Midbrain (tissue), 1 donor: ENCODE results near the gene HOXD8.

Source experiments
- DNase-seq: peaks from one replicate; lab custom pipeline; 2025; lab: John Stamatoyannopoulos, UW

HOXD8 gene

DNA sequence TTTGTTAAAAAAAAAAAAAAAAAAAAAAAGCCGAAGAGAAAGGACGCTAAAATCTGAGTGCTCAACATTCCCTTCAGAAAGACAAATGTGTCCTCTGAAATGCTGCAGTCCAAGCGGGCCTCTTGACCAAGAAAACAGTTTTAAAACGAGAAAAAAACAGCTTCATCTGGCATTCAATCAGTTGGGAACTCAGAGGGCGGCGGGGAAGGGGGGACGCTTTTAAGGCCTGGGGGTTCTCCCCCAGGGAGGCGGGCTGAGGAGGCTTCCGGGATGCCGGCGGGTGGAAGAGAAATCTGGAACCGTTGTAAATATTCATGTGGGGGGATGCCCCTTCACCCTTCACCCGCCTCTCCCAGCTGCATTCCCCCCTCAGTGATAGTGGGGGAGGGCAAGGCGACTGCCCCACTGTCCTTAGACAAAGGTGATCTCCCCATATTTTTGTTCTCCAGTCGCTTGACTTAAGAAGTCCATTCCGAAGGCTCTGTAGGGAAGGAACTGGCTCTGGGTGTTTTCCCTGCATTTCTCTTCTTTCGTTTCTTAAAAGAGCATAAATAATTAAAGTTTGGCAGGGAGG lies 25.7 kb upstream of the HOXD8 start:
- no peak for DNase-seq

DNA sequence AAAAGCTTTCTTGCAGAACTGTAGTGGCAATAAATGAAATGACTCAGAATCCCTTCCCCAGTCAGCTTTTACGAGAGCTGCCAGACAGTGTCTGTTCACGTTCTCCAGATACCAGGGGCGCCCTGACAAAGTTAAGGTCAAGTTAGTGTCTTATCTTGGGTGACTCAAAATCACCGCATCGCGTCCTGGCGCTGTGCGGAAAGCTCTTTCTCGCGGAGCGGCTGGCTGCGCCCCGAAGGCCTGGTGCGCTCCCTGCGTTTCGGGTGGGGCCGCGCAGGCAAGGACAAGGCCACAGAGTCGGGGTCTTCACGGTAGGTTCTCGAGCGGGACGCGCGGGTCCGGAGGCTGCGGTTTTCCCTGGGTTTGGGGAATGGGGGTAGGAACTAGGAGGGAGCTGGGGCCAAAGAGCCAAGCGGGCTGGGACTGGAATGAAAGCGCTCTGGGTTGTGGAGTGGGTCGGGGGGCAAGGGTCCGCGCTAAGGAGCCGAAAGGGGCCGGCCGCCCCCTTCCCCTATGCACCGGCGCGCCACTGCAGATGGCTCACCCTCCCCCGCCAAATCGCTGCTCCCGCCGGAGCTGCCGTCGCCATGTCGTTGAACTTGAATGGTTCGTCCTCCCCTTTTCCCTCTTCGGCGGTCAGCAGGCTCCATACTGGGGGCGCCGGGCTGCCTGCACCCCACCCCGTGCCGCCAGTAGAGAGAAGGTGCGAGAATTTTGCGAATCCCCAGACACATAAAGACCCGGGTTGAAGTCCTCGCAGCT lies 25.0 kb upstream of the HOXD8 start:
- DNase-seq, result no peak

DNA sequence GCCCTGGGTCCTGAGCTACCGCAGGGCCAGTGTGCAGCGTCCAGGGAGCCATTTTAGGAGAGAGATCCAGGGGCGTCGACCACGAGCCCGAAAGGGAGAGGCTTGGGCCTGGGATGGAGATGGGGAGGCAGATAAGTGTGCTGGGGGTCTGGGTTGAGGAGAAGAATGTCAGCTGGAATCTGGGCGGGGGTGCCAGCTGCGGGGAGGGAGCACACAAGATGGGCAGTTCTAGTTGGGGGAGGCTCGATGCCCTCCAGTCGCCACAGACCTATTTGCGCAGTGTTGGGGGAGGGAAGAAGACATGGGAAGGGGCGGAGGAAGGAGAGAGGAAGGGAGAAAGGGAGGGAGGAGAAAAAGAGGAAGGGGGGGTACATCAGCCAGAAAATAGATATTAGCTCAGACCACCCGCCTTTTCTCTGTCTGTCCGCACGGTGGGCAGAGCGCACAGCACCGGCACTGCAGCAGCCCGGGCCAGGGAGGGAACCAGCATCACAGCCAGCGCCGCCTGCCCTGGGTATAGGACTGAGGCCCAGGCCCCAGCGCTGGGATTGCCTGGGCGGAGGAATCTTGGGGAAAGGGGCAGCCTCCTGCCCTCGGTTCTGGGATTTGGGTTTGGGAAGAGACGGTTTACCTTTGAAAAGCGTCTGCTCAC lies 24.3 kb upstream of the HOXD8 start:
- DNase-seq, result no peak

DNA sequence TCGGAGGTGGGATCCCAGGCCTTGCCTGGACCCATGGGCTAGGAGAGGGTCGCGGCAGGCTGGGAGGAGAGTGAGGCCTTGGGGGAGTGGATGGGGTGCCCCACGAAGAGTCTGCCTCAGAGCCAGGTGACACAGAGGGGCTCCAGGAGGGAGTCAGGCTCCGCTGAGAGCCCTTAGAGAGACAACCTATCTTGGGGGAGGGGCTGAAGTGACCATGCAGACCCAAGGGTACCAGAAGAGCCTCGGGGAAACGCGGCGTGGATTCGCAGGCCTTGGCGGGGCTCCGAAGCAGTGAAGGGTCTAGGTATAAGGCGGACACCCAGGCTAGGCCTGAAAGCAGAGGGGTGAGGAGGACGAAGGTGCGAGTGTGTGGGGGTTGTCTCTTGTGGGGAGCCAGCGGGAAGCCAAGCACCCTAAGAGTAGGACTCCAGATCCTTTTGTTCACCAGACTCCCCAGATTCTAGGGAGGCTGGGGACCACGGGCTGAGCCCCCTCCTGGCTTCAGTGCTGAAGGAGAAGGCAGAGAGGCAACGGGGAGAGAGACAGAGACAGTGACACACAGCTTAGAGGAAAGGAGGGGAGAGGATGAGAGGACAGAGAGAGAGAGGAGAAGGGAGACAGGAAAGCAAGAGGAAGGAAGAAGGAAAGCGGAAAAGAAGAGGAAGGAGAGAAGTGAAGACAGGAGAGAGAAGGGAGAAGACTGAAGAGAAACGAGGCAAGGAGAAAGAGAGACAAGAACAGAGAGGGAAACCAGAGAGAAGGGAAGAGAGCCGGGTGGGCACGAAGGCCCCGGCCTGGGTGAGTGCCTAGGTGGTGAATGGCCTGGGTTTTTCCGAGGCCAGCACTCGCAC lies 23.6 kb upstream of the HOXD8 start:
- no peak for DNase-seq

DNA sequence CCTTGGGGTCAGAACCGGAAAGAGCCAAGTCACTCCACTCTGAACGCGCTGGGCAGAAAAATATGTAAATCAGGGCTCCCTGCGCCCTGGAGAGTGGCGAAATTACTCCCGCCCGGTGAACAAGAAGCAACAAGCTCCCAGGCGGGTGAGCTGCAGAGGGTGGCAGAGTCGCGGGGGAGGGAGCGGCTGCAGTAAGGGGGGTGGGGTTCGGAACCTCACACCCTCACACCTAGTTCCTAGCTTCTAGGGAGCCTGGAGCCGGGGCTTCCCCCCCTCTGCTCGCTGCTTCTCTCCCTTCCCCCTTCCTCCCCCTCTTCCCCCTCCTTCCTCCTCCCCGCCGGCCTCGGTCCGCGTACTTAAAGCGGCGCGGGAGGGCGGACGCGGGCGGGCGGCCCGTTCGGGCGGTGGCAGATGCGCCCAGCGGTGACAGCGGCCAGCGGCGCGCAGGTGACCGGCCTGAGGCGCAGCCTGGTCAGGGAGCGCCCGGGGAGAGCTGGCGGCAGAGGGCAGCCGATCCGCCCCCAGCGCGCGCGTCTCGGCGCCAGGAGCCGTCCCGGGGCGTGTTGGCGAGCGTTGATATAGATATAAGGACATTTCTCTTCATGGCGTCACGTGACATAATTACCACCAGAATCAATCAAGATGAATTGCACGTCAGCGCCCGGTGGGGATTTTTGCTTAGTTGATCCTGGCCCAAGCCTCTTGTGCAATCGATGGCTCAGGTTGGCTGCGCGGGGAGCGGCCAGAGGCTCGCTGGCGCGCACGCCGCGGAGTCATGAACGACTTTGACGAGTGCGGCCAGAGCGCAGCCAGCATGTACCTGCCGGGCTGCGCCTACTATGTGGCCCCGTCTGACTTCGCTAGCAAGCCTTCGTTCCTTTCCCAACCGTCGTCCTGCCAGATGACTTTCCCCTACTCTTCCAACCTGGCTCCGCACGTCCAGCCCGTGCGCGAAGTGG lies 22.6 kb upstream of the HOXD8 start, which contains the start of gene HOXD11:
Gene HOXD11 (plus strand): TSS at position 700 of the 959 bp plus-strand sequence. CDS start 76 bp downstream, at position 776.
- no peak for DNase-seq

GRCh38 chr2:176107731-176108181 lies 21.7 kb upstream of the HOXD8 start:
- no peak for DNase-seq

- no peak for DNase-seq
Measured at GRCh38 chr2:176109192-176109901, 20.2 kb upstream of the HOXD8 start.

GRCh38 chr2:176109946-176110345 lies 19.6 kb upstream of the HOXD8 start:
- DNase-seq, result no peak

DNA sequence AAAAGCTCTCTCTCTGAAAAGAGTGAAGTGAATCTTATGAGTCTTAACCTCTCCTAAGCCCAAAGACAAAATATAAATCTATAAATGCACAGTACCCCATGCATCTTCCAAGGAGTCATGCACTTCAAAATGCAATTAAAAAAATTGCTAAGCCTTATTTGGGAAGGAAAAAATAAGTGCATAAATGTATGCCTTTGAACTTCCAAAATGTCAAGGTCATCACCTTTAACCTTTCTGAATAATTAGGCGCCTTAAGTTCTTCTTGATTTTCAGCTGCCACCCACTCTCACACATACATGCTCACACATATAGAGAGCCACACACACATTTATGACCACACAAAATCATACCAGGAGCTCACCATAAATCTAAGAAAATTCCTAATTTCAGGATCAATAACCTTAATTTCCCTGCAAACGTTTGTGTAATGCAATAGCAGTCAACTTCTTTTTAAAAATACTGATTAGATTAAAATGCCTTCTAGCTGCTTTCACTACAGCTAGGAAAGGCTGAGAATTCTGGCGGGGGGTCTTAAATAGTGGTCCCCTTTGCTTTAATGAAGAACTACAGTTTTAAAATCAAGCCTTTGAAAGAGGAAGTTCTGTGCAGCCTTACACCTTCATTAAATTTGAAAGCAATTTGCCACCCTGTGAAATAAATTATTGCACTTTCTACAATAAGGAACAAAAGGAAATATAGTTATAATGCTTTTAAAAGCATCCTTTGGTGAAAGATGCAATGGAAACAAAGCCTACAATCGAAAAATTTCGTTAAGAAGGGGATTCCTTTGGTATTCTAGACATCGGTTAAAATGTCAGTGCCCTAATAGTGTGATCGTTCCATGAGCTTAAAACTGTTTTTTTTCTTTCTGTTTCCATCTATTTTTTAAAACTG lies 18.8 kb upstream of the HOXD8 start:
- DNase-seq, result no peak

- DNase-seq, result no peak
Measured at GRCh38 chr2:176111309-176111663, 18.2 kb upstream of the HOXD8 start.

GRCh38 chr2:176111846-176112374 lies 17.6 kb upstream of the HOXD8 start:
- DNase-seq, result no peak

DNA sequence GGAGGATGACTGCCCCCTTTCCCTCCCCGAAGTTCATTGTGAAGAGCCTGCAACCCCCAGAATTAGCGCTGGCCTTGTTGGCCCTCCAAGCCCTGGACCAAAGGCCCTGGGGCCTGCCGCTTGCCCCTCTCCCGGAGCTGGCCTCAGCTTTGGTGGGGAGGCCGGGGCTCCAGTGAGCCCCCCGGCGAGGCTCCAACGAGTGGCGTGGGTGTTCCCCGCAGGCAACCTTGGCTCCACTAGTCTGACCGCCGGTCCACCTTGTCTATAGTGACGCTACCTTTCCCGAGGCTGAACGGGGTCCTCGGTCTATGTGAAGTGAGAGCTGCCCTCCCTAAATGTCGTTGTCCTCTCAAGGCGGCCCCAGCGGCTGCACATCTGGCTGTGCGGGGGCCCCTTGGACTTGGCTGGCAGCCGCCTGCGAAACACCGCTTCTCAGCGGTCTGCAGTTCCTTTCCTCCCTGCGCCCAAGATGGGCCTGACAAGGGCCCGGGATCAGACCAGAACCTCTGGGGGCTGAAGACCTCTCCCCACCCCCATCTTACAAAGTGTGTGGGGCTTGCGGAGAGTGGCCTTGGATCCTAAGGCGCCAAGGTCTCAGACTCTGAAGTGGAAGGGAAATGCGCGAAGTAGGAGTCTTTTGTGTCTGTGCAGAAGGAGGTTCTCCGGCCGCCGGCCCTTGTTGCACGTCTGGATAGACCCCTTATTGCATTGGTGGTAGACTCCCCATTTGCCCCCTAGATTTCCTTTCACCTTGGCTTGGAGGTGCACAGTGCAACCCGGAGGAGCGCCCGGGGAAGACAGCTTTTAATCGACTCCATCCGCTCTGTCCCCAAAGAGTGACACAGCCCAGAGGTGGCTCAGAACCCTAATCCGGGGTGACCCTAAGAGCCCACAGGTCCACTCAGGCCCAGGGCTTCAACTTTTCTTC lies 16.9 kb upstream of the HOXD8 start:
- no peak for DNase-seq

DNA sequence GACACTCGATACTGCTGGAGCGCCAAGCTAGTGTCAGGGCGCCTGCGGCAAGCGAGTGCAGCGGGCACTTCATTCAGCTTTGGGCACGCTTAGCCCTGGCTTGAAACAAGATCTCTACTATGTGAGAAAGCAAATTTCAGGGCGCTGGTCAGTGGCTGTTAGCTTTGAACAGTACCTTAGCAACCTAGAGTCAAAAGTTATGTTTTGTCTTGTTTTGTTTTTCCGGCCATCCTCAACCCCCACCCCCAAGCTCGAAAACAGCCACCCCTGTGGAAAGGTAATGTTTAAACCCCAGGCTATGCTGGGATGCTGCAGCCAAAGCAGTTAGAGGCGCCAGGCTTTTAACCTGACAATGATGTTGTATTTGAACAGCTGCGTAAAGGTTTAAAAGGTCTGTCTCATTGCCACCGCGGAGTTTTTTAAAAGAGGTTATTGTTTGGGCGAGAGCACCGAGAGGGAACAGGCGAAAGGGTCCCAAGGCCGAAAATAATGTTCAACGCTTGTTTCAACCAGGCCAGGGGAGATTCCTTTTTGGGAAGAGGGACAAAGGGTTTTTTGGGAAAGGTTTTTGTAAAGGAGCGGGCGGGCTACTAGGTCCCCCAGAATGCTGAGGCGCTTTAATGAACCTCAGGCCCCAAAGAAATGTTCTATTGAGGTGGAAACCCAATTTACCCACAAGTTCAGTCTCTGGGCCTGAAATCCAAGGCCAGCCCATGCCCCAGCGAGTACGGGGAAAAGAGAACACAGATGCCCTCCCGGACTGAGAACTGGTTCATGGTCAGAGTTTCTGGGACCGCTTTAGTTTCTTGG lies 15.2 kb upstream of the HOXD8 start:
- DNase-seq, result no peak

GRCh38 chr2:176114930-176115625 lies 14.4 kb upstream of the HOXD8 start:
- DNase-seq, result no peak

- no peak for DNase-seq
Measured at GRCh38 chr2:176115883-176116813, 13.4 kb upstream of the HOXD8 start, which contains the start of gene HOXD10. Gene HOXD10, plus strand, starts transcription at chr2:176116778. Its CDS starts 56 bp downstream, at chr2:176116834.
